ENCODE data around the gene RHBDF2. TPM values are rescaled to one million over a fixed set of nuclear protein-coding genes. Genes with fewer than 3 reads are reported as not detected.
A peak's percentile ranks its signal among the peaks of the same experiment; 100 is the strongest.

RHBDF2 gene
- total RNA-seq, 4 donors from 2014 or later: 27.0 to 38.5 (median 33.7) TPM

DNA sequence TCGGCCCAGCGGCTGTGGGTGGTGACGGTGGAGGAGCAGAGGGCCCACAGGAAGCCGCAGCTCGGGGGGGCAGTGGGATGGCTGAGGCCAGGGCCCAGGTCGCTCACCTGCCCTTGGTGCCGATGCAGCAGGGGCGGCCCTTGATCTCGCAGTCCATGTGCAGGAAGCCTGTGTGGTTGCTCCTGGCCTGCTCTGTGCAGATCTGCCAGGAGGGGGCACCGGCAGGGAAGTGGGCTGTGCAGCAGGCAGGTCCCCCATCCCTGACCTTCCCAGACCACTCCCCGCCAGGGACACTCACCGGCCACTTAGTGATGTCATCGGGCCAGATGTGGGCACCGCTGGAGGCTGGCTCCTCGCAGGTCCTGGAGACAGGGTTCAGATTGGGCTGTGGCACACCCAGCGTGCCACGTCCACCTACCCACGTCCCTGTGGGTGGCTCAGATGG, 27.7 kb downstream of the RHBDF2 start:
- Histone ChIP-seq H3K27ac (no peak overlapping the region), H3K4me3 (no peak overlapping the region), H3K27me3 (no peaks in the 10 kb centered on the region), H3K4me1 (no peaks in the 10 kb centered on the region), H3K9me3 (no peaks in the 10 kb centered on the region), H3K36me3 (peaks cover 4 to 82% (median 18%) of the 10 kb centered on the region in 3 donors)
- intact Hi-C loops (cut with DNase I): no loop called here
- TF ChIP-seq POLR2A (IDR thresholded peaks at IDR 0.05): no peak
- TF ChIP-seq, protein P1, sequence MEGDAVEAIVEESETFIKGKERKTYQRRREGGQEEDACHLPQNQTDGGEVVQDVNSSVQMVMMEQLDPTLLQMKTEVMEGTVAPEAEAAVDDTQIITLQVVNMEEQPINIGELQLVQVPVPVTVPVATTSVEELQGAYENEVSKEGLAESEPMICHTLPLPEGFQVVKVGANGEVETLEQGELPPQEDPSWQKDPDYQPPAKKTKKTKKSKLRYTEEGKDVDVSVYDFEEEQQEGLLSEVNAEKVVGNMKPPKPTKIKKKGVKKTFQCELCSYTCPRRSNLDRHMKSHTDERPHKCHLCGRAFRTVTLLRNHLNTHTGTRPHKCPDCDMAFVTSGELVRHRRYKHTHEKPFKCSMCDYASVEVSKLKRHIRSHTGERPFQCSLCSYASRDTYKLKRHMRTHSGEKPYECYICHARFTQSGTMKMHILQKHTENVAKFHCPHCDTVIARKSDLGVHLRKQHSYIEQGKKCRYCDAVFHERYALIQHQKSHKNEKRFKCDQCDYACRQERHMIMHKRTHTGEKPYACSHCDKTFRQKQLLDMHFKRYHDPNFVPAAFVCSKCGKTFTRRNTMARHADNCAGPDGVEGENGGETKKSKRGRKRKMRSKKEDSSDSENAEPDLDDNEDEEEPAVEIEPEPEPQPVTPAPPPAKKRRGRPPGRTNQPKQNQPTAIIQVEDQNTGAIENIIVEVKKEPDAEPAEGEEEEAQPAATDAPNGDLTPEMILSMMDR (IDR thresholded peaks at IDR 0.05): peak in 1 of 6 experiments; percentile 18
- 69% methylated on average over 7 of the region's 18 CpGs; no CpG with 5 or more reads in 1 of the 2 donors for WGBS, 2 donors
- no peak for DNase-seq

DNA sequence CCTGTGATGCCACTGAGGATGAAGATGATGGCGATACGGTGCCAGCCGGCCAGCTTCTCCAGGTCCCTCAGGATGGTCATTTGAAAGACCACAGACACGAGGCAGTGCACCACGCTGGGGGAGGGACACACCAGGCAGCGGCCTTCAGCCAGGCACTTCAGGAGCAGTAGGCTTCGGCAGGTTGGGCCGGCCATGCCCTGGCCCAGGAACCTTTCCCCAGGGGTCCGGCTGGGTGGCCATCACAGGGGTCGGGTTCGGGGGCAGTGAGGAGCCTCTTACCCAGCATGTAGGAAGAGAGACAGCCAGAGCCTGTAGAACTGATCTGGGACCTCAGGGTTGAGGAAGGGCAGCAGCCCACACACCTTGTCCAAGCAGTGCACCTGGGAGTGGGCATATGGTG, 28.5 kb downstream of the RHBDF2 start:
- TF ChIP-seq POLR2A (IDR thresholded peaks at IDR 0.05): no peak
- TF ChIP-seq, protein P1 (IDR thresholded peaks at IDR 0.05): no peak
- intact Hi-C loops (cut with DNase I): no loop called here
- Histone ChIP-seq H3K36me3 (peaks cover 0 to 74% (median 18%) of the 10 kb centered on the region in 3 donors), H3K27ac (no peak overlapping the region), H3K4me3 (no peak overlapping the region), H3K4me1 (no peaks in the 10 kb centered on the region), H3K9me3 (no peaks in the 10 kb centered on the region), H3K27me3 (no peaks in the 10 kb centered on the region)
- DNase-seq: no peak
- WGBS, 2 donors: 95% methylated on average over 8 of the region's 11 CpGs; no CpG with 5 or more reads in 1 of the 2 donors

DNA sequence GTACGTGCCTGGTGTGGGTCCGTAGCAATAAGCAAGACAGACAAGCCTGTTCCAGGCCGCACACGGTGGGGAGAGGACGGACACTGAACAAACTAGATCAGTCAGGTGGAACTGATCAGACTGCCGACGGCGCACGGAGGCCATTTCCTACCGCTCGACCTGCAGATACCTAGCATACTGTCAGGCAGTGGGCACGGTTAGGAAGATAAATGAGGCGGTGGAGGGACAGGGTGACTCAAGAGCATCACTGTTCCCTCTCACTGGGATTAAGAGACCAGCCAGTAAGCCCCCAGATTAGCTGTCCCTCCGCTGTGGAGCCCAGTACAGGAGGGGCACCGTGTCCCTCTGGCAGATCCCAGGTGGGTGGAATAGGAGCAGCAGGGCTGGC, 29.0 kb downstream of the RHBDF2 start:
- no peak for DNase-seq
- H3K9me3 ChIP-seq: no peaks in the 10 kb centered on the region
- no peak overlapping the region for H3K27ac ChIP-seq
- no peak for TF ChIP-seq POLR2A (IDR thresholded peaks at IDR 0.05)
- TF ChIP-seq, protein P1 (IDR thresholded peaks at IDR 0.05): no peak
- intact Hi-C loops (cut with DNase I): no loop called here
- H3K36me3 ChIP-seq: peaks cover 0 to 69% (median 18%) of the 10 kb centered on the region in 3 donors
- no peaks in the 10 kb centered on the region for H3K4me1 ChIP-seq
- H3K27me3 ChIP-seq: no peaks in the 10 kb centered on the region
- WGBS, 2 donors: 91 to 99% methylated on average over 9 to 14 of the region's 15 CpGs
- H3K4me3 ChIP-seq: no peak overlapping the region

DNA sequence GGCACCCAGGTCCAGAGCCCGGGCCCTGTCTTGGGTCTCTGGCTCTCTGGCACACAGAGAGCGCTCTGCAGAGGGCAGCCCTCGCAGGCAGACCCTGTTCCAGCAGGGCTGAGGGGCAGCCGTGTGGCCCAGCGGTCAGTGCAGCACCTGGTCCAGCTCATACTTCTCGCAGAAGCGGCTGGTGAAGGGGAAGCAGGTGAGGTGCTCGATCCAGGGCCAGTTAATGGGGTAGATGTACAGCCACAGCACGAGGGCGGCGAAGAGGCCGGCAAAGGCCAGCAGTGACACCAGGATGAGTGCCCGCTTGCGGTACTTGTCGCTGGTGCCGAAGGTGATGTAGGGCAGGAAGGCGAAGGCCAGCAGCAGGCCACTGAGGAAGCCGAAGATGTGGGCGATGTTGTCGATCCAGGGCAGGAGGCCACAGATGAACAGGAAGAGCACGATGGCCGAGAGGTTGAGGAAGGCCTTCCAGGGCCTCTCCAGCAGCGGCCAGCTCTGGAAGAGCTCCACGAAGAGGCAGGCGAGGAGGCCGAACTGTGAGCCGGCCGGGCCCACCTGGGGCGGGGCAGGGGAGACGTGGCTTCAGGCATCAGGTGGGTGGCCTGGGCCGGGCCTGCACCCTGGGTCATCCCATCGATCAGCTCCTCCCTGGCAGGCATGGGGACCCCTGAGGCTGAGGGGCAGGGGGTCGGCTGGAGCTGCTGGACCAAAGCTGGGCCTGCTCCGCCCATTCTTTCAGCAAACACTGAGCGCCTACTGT, 29.5 kb downstream of the RHBDF2 start:
- Histone ChIP-seq H3K4me1 (no peaks in the 10 kb centered on the region), H3K27ac (no peak overlapping the region), H3K9me3 (no peaks in the 10 kb centered on the region), H3K36me3 (peaks cover 0 to 63% (median 18%) of the 10 kb centered on the region in 3 donors), H3K27me3 (no peaks in the 10 kb centered on the region), H3K4me3 (no peak overlapping the region)
- 91% methylated on average over 22 to 25 of the region's 35 CpGs for WGBS, 2 donors
- intact Hi-C loops (cut with DNase I): no loop called here
- no peak for TF ChIP-seq POLR2A (IDR thresholded peaks at IDR 0.05)
- TF ChIP-seq, protein P1 (IDR thresholded peaks at IDR 0.05): no peak
- DNase-seq: no peak

DNA sequence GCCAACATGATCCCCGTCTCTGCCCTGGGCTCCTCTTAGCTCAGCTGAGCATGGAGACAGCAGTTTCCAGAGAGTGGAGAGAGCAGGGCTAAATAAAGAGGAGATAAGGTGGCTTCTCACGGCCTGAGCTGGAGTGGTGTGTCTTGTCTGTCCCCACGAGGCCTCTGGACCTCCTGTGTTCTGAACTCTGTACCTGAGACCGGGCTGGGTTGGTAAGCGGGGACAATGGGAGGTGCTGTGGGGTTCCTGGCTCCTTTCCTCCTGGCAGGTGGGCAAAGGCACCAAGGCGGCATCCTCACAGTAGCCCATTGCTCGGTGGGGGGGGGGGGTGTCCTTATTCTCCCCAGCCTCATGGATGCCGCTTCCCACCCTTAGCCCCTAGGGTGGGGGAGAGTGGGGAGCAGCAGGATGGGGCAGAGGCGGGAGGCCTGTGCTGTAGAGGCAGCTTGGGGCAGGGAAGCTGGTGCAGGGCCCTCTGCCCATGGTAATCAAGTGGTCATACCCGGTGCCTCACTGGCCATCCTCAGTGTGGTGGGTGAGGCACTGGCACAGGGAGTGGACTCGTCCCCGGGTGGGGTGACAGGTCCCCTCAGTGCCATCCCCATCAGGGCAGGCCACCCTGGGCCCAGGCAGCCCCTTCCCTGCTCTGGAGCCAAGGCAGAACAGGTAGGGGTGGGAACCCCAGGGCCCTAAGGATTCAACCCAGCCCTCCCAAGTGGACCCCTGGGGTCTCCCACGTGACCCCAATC, 31.1 kb downstream of the RHBDF2 start:
- H3K4me1 ChIP-seq: peaks cover 0 to 4% (median 4%) of the 10 kb centered on the region in 3 donors
- no peak overlapping the region for H3K27ac ChIP-seq
- H3K36me3 ChIP-seq: peaks cover 0 to 50% (median 17%) of the 10 kb centered on the region in 3 donors
- TF ChIP-seq, protein P1 (IDR thresholded peaks at IDR 0.05): no peak
- no peak for TF ChIP-seq POLR2A (IDR thresholded peaks at IDR 0.05)
- no peaks in the 10 kb centered on the region for H3K27me3 ChIP-seq
- intact Hi-C loops (cut with DNase I): no loop called here
- 83% methylated on average over 2 of the region's 13 CpGs; no CpG with 5 or more reads in 1 of the 2 donors for WGBS, 2 donors
- no peaks in the 10 kb centered on the region for H3K9me3 ChIP-seq
- H3K4me3 ChIP-seq: no peak overlapping the region
- DNase-seq: no peak
